ENCODE results near the gene CCDC88C. TPM values are rescaled to one million over a fixed set of nuclear protein-coding genes. Genes with fewer than 3 reads are reported as not detected.

The CCDC88C gene
- total and polyA plus RNA-seq, 2 donors (not counting 3 experiments of a cell fraction or from before 2014, with no cell fraction given): 11.4 to 52.1 TPM

DNA sequence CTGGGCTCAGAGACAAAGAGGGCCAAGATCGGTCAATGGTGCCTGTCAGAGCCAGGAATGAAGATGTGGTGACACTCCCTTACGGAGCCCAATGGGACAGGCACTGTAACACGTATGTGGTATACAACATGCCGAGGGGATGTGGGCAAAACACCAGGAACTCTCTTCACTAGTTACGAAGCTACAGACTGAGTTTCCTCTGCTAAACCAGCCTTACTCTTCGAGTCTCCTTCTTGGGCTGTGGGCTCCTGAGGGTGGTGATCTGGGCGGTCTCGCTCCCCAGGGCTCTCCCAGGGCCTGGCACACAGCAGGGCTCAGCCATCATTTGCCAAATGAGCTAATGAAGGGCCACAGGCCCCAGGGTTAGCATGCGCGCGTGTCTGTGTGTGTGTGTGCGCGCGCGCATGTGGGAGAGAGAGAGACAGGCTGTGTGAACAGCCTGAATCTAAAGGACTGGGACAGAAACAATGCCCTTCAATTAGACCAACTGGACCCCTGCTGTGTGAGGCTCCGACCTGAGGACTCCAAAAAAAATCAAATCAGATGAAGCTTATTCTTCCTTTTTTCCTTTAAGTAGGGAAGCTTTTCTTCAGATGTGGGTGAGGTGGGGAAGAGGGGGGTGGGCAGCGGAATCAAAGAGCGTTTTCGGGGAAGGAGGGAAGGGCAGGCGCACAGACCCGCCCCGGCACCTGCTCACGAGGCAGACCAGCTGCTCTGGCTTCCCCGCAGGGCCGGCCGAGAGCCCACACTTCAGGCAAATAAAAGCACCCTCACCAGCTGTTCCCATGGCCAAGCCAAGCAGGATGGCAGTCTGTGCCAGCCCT lies 42.5 kb downstream of the CCDC88C start:
- H4K20me1 ChIP-seq (replicated peaks; ENCODE audit: control insufficient read depth, extremely low read depth, insufficient read depth, low read length): no peaks in the 10 kb centered on the region
- ChIA-PET CTCF (interaction anchor here (0.8 to 1.2 kb wide), 6 partner anchors 23 to 676 kb away, joined by 3 to 6 read pairs (median 4); no protein-coding TSS in a partner anchor), POLR2A (interaction anchor here (0.8 kb wide), 1 partner anchor 15 kb away, joined by 3 read pairs; no protein-coding TSS in a partner anchor)
- H3K79me2 ChIP-seq (ENCODE audit: control insufficient read depth, insufficient read depth, low read length): no peaks in the 10 kb centered on the region
- H3K4me2 ChIP-seq (ENCODE audit: insufficient read depth, low read length): no peak overlapping the region
- H2AFZ ChIP-seq (ENCODE audit: low read depth, low read length): no peak overlapping the region
- dilution Hi-C loops (cut with MboI; ENCODE audit: extremely low pct_ligation_motif_present, low sequenced_read_pairs): no loop called here
- DNase-seq (ENCODE audit: low read depth, low spot score) (no peak), FAIRE-seq (no peak)
- H3K36me3 ChIP-seq (ENCODE audit: control insufficient read depth in 2 of 2, extremely low read depth in 1 of 2, insufficient read depth in 2 of 2, low read length in 2 of 2): no peaks in the 10 kb centered on the region
- no peaks in the 10 kb centered on the region for H3K9me1 ChIP-seq (replicated peaks; ENCODE audit: control insufficient read depth, extremely low read depth, insufficient read depth, low read length)
- H3K4me1 ChIP-seq (ENCODE audit: control insufficient read depth, extremely low read depth, insufficient read depth, low read length): peaks cover 50% of the 10 kb centered on the region
- intact Hi-C loops (cut with micrococcal nuclease): no loop called here
- no peak overlapping the region for H3K9ac ChIP-seq (replicated peaks; ENCODE audit: extremely low read depth, insufficient read depth, low read length)
- H3K9me3 ChIP-seq (replicated peaks; ENCODE audit: control insufficient read depth, insufficient read depth, low read length): no peaks in the 10 kb centered on the region
- H3K27ac ChIP-seq (ENCODE audit: insufficient read depth, low read depth, low read length): no peak overlapping the region
- BruUV-seq (replicated peaks): no TSS peak
- H3K4me3 ChIP-seq (replicated peaks in 1 of 3; ENCODE audit: insufficient read depth in 1 of 3, low read depth in 1 of 3, low read length in 3 of 3): no peak overlapping the region
- no peaks in the 10 kb centered on the region for H3K27me3 ChIP-seq (ENCODE audit: control insufficient read depth in 2 of 2, insufficient read depth in 2 of 2, low read length in 2 of 2)
- no peak for TF ChIP-seq FOS (IDR thresholded peaks at IDR 0.05; ENCODE audit: borderline replicate concordance, insufficient read depth, low read length)
- TF ChIP-seq EZH2 (IDR thresholded peaks at IDR 0.05; ENCODE audit: borderline replicate concordance, low read depth, low read length, severe bottlenecking): no peak
- TF ChIP-seq POLR2AphosphoS5 (IDR thresholded peaks at IDR 0.05; ENCODE audit: insufficient read depth, low read depth, low read length): no peak
- TF ChIP-seq JUN (IDR thresholded peaks at IDR 0.05; ENCODE audit: borderline replicate concordance, insufficient read depth, insufficient read length, low read depth): no peak
- no peak for TF ChIP-seq GATA2 (IDR thresholded peaks at IDR 0.05; ENCODE audit: insufficient read depth, insufficient read length, low read depth, low read length)
- TF ChIP-seq POLR2A (IDR thresholded peaks at IDR 0.05; ENCODE audit: low read depth, low read length): no peak
- no peak for TF ChIP-seq MYC (IDR thresholded peaks at IDR 0.05; ENCODE audit: low read depth, low read length)
- TF ChIP-seq, protein P1, sequence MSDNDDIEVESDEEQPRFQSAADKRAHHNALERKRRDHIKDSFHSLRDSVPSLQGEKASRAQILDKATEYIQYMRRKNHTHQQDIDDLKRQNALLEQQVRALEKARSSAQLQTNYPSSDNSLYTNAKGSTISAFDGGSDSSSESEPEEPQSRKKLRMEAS (IDR thresholded peaks at IDR 0.05; ENCODE audit: insufficient read depth, insufficient read length): no peak
- TF ChIP-seq, protein P2, sequence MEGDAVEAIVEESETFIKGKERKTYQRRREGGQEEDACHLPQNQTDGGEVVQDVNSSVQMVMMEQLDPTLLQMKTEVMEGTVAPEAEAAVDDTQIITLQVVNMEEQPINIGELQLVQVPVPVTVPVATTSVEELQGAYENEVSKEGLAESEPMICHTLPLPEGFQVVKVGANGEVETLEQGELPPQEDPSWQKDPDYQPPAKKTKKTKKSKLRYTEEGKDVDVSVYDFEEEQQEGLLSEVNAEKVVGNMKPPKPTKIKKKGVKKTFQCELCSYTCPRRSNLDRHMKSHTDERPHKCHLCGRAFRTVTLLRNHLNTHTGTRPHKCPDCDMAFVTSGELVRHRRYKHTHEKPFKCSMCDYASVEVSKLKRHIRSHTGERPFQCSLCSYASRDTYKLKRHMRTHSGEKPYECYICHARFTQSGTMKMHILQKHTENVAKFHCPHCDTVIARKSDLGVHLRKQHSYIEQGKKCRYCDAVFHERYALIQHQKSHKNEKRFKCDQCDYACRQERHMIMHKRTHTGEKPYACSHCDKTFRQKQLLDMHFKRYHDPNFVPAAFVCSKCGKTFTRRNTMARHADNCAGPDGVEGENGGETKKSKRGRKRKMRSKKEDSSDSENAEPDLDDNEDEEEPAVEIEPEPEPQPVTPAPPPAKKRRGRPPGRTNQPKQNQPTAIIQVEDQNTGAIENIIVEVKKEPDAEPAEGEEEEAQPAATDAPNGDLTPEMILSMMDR (IDR thresholded peaks at IDR 0.05; ENCODE audit: extremely low read depth in 1 of 2, insufficient read depth in 1 of 2, low read depth in 1 of 2, low read length in 2 of 2): no peak

All from endothelial cell of umbilical vein (primary cell).